Smooth muscle cell (in vitro differentiated cells): ENCODE data around the gene TSEN15. TPM values are rescaled to one million over a fixed set of nuclear protein-coding genes. Genes with fewer than 3 reads are reported as not detected.

Source experiments
- DNase-seq: peaks from one replicate; lab custom pipeline; 2025; ENCODE audit not compliant: unreplicated experiment; lab: John Stamatoyannopoulos, UW
- H2AFZ ChIP-seq: fragments of 200-600 bp; sonication (generic); 2 replicates; pipeline ENCODE4 v1.6.0; 2016; ENCODE audit warnings: antibody characterized with exemption, low read depth, mild to moderate bottlenecking
- H3F3A ChIP-seq: fragments of 200-600 bp; sonication (generic); 2 replicates; pipeline ENCODE4 v1.6.0; 2017; ENCODE audit warnings: antibody characterized with exemption, low read depth
- H3K27ac ChIP-seq: fragments of 200-600 bp; sonication (generic); 2 replicates; pipeline ENCODE4 v1.5.1; 2016; ENCODE audit warnings: low read depth, mild to moderate bottlenecking
- H3K27me3 ChIP-seq: fragments of 200-600 bp; sonication (generic); 2 replicates; pipeline ENCODE4 v1.6.1; 2016; ENCODE audit warnings: low read depth, mild to moderate bottlenecking
- H3K36me3 ChIP-seq: fragments of 200-600 bp; sonication (generic); 2 replicates; pipeline ENCODE4 v1.5.1; 2016; ENCODE audit warnings: low read depth
- H3K4me1 ChIP-seq: fragments of 200-600 bp; sonication (generic); 2 replicates; pipeline ENCODE4 v1.5.1; 2016; ENCODE audit warnings: low read depth
- H3K4me2 ChIP-seq: fragments of 200-600 bp; sonication (generic); 2 replicates; pipeline ENCODE4 v1.6.0; 2016; ENCODE audit warnings: mild to moderate bottlenecking
- H3K4me3 ChIP-seq: fragments of 200-600 bp; sonication (generic); 2 replicates; pipeline ENCODE4 v1.5.1; 2016; ENCODE audit warnings: mild to moderate bottlenecking
- H3K79me2 ChIP-seq: fragments of 200-600 bp; sonication (generic); 2 replicates; pipeline ENCODE4 v1.6.0; 2016; ENCODE audit warnings: low read depth, mild to moderate bottlenecking
- H3K9ac ChIP-seq: fragments of 200-600 bp; sonication (generic); 2 replicates; pipeline ENCODE4 v1.6.0; 2016; ENCODE audit warnings: low read depth
- H3K9me3 ChIP-seq: fragments of 200-600 bp; sonication (generic); replicated peaks from 2 replicates; pipeline ENCODE4 v1.5.1; 2016; ENCODE audit warnings: low read depth
- H4K20me1 ChIP-seq: fragments of 200-600 bp; sonication (generic); 2 replicates; pipeline ENCODE4 v1.6.0; 2016; ENCODE audit warnings: low read depth
- WGBS: methylation state at CpG from one replicate; pipeline ENCODE4 v1.1.7; 2016; ENCODE audit warnings: low lambda C conversion rate; 5-methylcytosine and 5-hydroxymethylcytosine counted together
- polyA plus RNA-seq: library from polyadenylated mRNA; unstranded; fragments of >200 nt; fragmentation: Nextera tagmentation; extraction: Ambion mirVana; gene quantifications from 2 replicates; pipeline ENCODE4 v1.2.1, GENCODE V29; 2016
- total RNA-seq: library from RNA; depleted of rRNA; stranded (reverse); fragments of >200 nt; gene quantifications from 2 replicates; pipeline ENCODE4 v1.2.3, GENCODE V29; 2014
- TF ChIP-seq, protein P1 (sequence below): fragments of 200-600 bp; sonication (generic); IDR thresholded peaks from 2 replicates; pipeline ENCODE4 v1.5.1; 2017; ENCODE audit warnings: borderline replicate concordance, mild to moderate bottlenecking, antibody characterized with exemption; ENCODE audit not compliant: insufficient read depth, poor library complexity, severe bottlenecking

The TSEN15 gene
- total and polyA plus RNA-seq, 2 experiments from 2014 or later, result 35.6 to 82.0 TPM

DNA sequence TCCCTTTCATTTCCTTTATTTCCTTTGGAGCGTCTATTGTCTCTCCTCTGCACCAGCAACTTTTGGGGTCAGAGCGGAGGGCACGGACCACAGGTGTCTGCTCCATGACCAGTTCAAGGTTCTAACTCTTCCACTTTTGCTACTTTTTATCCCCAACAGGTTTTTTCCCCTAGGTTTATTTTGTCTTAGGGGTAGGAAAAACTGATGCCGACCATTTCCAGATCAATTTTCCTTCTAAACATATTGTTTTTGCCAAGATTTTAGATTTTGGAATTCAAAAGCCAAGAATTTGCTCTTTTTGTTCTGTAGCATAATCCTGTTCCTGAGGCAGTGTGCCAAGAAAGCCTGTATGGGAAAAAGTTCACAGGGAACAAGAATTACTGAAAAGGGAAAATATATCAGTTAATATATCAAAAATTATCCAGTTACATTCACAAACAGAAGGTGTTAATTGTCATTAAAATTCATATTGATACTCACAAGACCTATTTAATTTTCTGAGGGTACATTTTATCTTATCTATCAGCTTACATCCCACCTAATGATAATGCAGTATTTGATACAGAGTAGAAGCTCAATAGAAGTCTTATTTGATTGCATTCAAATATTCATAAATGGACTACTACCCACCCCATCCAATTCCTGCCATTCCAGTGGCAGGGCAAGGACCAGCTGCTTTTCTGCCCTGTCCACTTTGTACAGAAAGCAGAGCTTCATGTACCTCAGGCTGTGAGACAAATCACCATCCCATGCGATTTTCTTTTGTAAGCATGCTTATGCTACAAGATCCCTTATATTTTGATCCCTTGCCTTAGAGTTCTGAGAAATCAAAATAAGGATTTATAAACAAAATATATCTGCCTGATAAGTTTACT, 31.2 kb downstream of the TSEN15 start:
- no peak overlapping the region for H3K27ac ChIP-seq
- no peaks in the 10 kb centered on the region for H3K27me3 ChIP-seq
- H3K79me2 ChIP-seq, result no peaks in the 10 kb centered on the region
- H3F3A ChIP-seq, result no peaks in the 10 kb centered on the region
- H3K4me2 ChIP-seq, result no peak overlapping the region
- no peak overlapping the region for H3K9ac ChIP-seq
- H4K20me1 ChIP-seq, result no peaks in the 10 kb centered on the region
- no peak overlapping the region for H2AFZ ChIP-seq
- no peak overlapping the region for H3K4me3 ChIP-seq
- no peaks in the 10 kb centered on the region for H3K36me3 ChIP-seq
- DNase-seq, result no peak
- TF ChIP-seq, protein P1, sequence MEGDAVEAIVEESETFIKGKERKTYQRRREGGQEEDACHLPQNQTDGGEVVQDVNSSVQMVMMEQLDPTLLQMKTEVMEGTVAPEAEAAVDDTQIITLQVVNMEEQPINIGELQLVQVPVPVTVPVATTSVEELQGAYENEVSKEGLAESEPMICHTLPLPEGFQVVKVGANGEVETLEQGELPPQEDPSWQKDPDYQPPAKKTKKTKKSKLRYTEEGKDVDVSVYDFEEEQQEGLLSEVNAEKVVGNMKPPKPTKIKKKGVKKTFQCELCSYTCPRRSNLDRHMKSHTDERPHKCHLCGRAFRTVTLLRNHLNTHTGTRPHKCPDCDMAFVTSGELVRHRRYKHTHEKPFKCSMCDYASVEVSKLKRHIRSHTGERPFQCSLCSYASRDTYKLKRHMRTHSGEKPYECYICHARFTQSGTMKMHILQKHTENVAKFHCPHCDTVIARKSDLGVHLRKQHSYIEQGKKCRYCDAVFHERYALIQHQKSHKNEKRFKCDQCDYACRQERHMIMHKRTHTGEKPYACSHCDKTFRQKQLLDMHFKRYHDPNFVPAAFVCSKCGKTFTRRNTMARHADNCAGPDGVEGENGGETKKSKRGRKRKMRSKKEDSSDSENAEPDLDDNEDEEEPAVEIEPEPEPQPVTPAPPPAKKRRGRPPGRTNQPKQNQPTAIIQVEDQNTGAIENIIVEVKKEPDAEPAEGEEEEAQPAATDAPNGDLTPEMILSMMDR, result no peak
- no peaks in the 10 kb centered on the region for H3K4me1 ChIP-seq
- H3K9me3 ChIP-seq, result no peaks in the 10 kb centered on the region
- 99% methylated on average over 5 of the region's 5 CpGs for WGBS

DNA sequence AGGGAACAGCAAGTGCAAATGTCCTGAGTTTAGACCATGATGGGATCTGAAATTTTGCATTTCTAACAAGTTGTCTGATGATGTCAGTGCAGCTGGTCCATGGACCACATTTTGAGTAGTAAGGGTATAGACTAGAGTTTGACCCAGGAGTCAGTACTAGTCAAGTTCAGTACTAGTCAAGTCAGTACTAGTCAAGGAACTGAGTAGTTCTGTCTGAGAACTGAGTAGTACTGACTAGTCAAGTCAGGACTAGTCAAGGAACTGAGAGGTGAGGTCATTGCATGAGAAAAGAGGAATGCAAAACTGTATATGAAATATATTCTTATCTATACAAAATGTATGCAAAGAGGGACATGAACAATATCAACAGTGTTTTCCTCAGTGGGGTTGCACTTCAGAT, 34.1 kb downstream of the TSEN15 start:
- Histone ChIP-seq H3K27ac (no peak overlapping the region), H2AFZ (no peak overlapping the region), H3K4me3 (no peak overlapping the region), H3K4me1 (no peaks in the 10 kb centered on the region), H3K9me3 (no peaks in the 10 kb centered on the region), H3K36me3 (no peaks in the 10 kb centered on the region), H3K27me3 (no peaks in the 10 kb centered on the region), H3K79me2 (no peaks in the 10 kb centered on the region), H3K4me2 (no peak overlapping the region), H3F3A (no peaks in the 10 kb centered on the region), H4K20me1 (no peaks in the 10 kb centered on the region), H3K9ac (no peak overlapping the region)
- no peak for DNase-seq
- TF ChIP-seq, protein P1, result no peak

DNA sequence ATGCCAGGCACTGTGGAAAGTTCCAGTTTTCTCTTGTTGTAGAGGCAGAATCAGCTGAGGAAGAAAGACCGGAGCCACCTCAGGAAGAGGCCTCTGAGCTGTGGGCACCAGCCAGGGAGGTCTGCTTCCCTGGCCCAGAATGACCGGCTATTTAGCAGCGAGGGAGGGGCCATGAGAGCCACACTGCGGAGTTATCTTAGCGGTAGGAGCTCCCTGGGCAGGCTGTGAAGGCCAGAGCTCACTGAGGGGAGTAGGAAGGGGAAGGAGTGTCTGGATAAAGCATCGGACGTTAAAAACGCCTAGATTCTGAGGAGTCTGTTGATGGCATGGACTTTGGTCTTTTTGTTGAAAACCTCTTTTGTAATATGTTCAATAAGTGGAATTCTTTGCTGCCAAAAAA, 36.5 kb downstream of the TSEN15 start:
- Histone ChIP-seq H3K9me3 (no peaks in the 10 kb centered on the region), H3K4me1 (no peaks in the 10 kb centered on the region), H3K79me2 (no peaks in the 10 kb centered on the region), H3K27ac (no peak overlapping the region), H4K20me1 (no peaks in the 10 kb centered on the region), H3K27me3 (no peaks in the 10 kb centered on the region), H3K9ac (no peak overlapping the region), H3K4me3 (no peak overlapping the region), H3F3A (no peaks in the 10 kb centered on the region), H3K36me3 (no peaks in the 10 kb centered on the region), H2AFZ (no peak overlapping the region), H3K4me2 (no peak overlapping the region)
- 88% methylated on average over 8 of the region's 8 CpGs for WGBS
- no peak for DNase-seq
- TF ChIP-seq, protein P1, result no peak

DNA sequence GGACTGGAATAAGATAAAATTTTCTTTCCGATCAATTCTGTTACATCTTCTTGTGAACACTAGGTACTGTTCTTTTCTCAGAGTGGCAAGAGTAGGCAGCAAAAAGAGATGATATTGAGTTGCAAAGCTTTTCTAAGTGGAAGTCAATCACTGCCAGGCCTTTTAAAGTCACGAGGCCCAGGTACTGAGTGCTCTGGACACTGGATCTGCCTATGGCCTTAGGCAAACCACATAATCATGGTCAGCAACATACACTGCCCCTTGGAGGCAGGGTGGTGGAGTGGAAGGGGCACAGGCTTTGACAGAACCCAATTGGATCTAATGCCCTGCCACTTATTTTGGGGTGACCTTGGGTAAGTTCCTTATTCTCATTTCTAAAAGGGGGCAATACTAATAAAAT, 41.5 kb downstream of the TSEN15 start:
- Histone ChIP-seq H3K9me3 (no peaks in the 10 kb centered on the region), H3K27ac (no peak overlapping the region), H3K36me3 (no peaks in the 10 kb centered on the region), H3K9ac (no peak overlapping the region), H3K4me2 (no peak overlapping the region), H3K4me3 (no peak overlapping the region), H4K20me1 (no peaks in the 10 kb centered on the region), H3K27me3 (no peaks in the 10 kb centered on the region), H3K4me1 (no peaks in the 10 kb centered on the region), H3F3A (no peaks in the 10 kb centered on the region), H3K79me2 (no peaks in the 10 kb centered on the region), H2AFZ (no peak overlapping the region)
- WGBS, result 79% methylated on average over 2 of the region's 2 CpGs
- no peak for DNase-seq
- TF ChIP-seq, protein P1, result no peak
